Measurements from ENCODE around the gene SMYD3. TPM values are rescaled to one million over a fixed set of nuclear protein-coding genes. Genes with fewer than 3 reads are reported as not detected.

SMYD3 gene
- total RNA-seq, 3 donors from 2014 or later (not counting 1 experiment from before 2014, with no cell fraction given) = 43.6 to 48.0 (median 46.1) TPM

DNA sequence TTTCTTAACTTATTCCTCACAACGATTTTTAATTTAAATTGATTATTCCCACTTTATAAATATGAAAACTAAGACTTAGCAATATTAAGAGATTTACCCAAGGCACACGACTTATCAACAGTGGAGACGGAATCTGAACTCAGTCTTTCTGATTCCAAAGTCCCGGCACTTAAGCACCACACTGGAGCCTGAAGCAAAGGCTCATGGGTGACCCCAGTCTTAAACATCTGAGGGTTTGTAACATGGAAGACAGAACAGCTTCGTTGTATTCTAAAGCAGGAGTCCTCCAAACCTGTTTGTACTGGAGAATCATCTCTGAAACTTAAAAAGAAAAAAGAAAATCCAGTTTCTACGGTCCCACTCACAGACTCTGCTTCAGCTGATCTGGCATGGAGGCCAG is 519.5 kb downstream of the SMYD3 start:
- no peaks in the 10 kb centered on the region for H3K36me3 Mint-ChIP-seq
- 89% methylated on average over 6 of the region's 6 CpGs for WGBS (ENCODE audit: insufficient coverage)
- H3K27ac Mint-ChIP-seq = no peak overlapping the region
- no peak for DNase-seq
- Histone ChIP-seq H3K27ac (ENCODE audit: low read length) (no peak overlapping the region), H3K9me3 (ENCODE audit: control insufficient read depth, insufficient read depth, low read length) (no peaks in the 10 kb centered on the region), H3K36me3 (ENCODE audit: control insufficient read depth, insufficient read depth, low read length) (no peaks in the 10 kb centered on the region), H3K4me1 (ENCODE audit: control insufficient read depth, insufficient read depth, low read length) (peaks cover 17% of the 10 kb centered on the region), H3K4me3 (ENCODE audit: low read length) (no peak overlapping the region), H3K27me3 (ENCODE audit: control insufficient read depth, insufficient read depth, low read length) (no peaks in the 10 kb centered on the region)
- no peaks in the 10 kb centered on the region for H3K9me3 Mint-ChIP-seq
- H3K4me1 Mint-ChIP-seq = peaks cover 16 to 28% of the 10 kb centered on the region in 2 donors
- no peak for ATAC-seq
- H3K27me3 Mint-ChIP-seq (ENCODE audit: low read depth in 2 of 2) = no peaks in the 10 kb centered on the region
- TF ChIP-seq CTCF (IDR thresholded peaks at IDR 0.05) = no peak
- intact Hi-C loops (cut with micrococcal nuclease) = no loop called here
- H3K4me3 Mint-ChIP-seq = no peak overlapping the region

- no peaks in the 10 kb centered on the region for H3K9me3 ChIP-seq (ENCODE audit: control insufficient read depth, insufficient read depth, low read length)
- H3K27ac ChIP-seq (ENCODE audit: low read length) = no peak overlapping the region
- 44% methylated on average over 1 of the region's 2 CpGs for WGBS (ENCODE audit: insufficient coverage)
- intact Hi-C loops (cut with micrococcal nuclease) = no loop called here
- ATAC-seq = no peak
- H3K27me3 Mint-ChIP-seq (ENCODE audit: low read depth in 2 of 2) = no peaks in the 10 kb centered on the region
- H3K4me1 Mint-ChIP-seq = peaks cover 16 to 28% of the 10 kb centered on the region in 2 donors
- no peak for DNase-seq
- H3K36me3 ChIP-seq (ENCODE audit: control insufficient read depth, insufficient read depth, low read length) = no peaks in the 10 kb centered on the region
- H3K9me3 Mint-ChIP-seq = no peaks in the 10 kb centered on the region
- peaks cover 17% of the 10 kb centered on the region for H3K4me1 ChIP-seq (ENCODE audit: control insufficient read depth, insufficient read depth, low read length)
- no peak for TF ChIP-seq CTCF (IDR thresholded peaks at IDR 0.05)
- H3K4me3 Mint-ChIP-seq = no peak overlapping the region
- H3K27ac Mint-ChIP-seq = no peak overlapping the region
- no peaks in the 10 kb centered on the region for H3K36me3 Mint-ChIP-seq
- no peaks in the 10 kb centered on the region for H3K27me3 ChIP-seq (ENCODE audit: control insufficient read depth, insufficient read depth, low read length)
- no peak overlapping the region for H3K4me3 ChIP-seq (ENCODE audit: low read length)
Measured at GRCh38 chr1:245987219-245987545, 519.9 kb downstream of the SMYD3 start.

DNA sequence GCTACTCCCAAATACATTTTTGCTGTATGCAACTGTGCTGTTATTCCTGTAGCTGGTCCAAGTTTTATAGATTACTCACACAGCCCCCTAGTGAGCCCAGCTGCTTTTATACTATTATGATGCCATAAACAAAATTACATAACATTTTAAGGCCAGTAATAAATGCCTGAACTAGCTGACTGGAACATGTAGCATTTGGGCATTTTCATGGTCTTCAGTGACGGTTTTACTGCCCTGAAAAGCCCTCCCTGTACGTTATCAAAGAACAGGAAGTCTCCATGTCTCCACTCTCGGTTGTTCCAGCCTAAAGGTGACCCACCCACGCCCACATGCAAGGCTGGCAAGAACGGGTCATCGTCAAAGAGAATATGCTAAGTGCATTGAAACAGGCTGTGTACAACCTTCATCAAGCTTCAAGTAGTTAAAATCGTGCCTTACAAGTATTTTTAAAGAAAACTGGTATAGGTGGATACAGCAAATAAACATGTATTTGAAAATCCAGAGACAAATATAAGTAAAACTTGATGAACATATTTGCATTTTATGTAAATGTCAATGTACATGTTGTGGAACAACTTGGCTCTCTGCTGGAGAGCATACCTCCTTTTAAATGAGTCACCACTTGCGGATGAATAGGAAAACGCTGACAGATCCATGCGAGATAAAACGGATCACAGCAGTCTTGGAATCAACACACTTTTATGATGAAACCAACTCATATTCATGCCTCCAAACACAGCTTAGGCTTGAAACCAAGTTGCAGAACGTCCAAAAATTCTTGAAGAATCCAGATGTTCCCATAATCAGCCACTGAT is 520.5 kb downstream of the SMYD3 start:
- Histone ChIP-seq H3K4me3 (ENCODE audit: low read length) (no peak overlapping the region), H3K36me3 (ENCODE audit: control insufficient read depth, insufficient read depth, low read length) (no peaks in the 10 kb centered on the region), H3K4me1 (ENCODE audit: control insufficient read depth, insufficient read depth, low read length) (peaks cover 17% of the 10 kb centered on the region), H3K27ac (ENCODE audit: low read length) (no peak overlapping the region), H3K9me3 (ENCODE audit: control insufficient read depth, insufficient read depth, low read length) (no peaks in the 10 kb centered on the region), H3K27me3 (ENCODE audit: control insufficient read depth, insufficient read depth, low read length) (no peaks in the 10 kb centered on the region)
- peaks cover 16 to 28% of the 10 kb centered on the region in 2 donors for H3K4me1 Mint-ChIP-seq
- 76% methylated on average over 12 of the region's 12 CpGs for WGBS (ENCODE audit: insufficient coverage)
- H3K9me3 Mint-ChIP-seq = no peaks in the 10 kb centered on the region
- no peak for DNase-seq
- H3K4me3 Mint-ChIP-seq = no peak overlapping the region
- intact Hi-C loops (cut with micrococcal nuclease) = no loop called here
- no peak overlapping the region for H3K27ac Mint-ChIP-seq
- TF ChIP-seq CTCF (IDR thresholded peaks at IDR 0.05) = no peak
- ATAC-seq = no peak
- H3K36me3 Mint-ChIP-seq = no peaks in the 10 kb centered on the region
- H3K27me3 Mint-ChIP-seq (ENCODE audit: low read depth in 2 of 2) = no peaks in the 10 kb centered on the region

Measured in natural killer cell (primary cell).